Measurements from ENCODE around the gene SLC15A4. TPM values are rescaled to one million over a fixed set of nuclear protein-coding genes. Genes with fewer than 3 reads are reported as not detected.

SLC15A4 gene
- polyA plus RNA-seq, 3 donors: 5.4 to 46.6 (median 14.8) TPM

DNA sequence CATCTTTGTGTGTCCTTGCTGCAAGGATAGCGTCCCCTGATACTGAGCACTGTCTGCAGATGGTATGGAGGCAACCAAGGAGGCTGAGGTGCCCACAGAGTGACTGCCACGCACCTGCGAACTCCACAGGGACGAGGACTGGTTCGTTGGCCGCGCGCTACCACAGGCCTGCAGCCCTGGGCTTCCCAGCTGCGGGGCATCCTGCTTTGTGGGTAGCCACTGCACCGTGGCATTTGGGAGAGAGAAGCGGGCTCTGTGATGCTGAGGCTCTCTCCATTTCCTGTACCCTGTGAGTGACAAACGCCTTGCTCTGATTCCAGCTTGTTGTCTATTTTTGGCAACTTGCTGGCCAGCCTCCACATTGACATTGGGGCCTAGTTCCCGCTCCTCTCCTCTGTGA is 76.3 kb downstream of the SLC15A4 start:
- Histone ChIP-seq H3K79me2 (ENCODE audit: insufficient read depth, low read length) (no peaks in the 10 kb centered on the region), H3K9me3 (replicated peaks in 1 of 2; ENCODE audit: control insufficient read depth in 1 of 2, insufficient read depth in 1 of 2, low read length in 2 of 2) (no peaks in the 10 kb centered on the region), H3K9ac (ENCODE audit: insufficient read depth, low read length, poor library complexity, severe bottlenecking) (no peak overlapping the region), H4K20me1 (ENCODE audit: insufficient read depth, low read length) (no peaks in the 10 kb centered on the region), H3K27me3 (ENCODE audit: control insufficient read depth in 2 of 2, insufficient read depth in 2 of 2, low read length in 2 of 2) (no peaks in the 10 kb centered on the region), H3K4me1 (ENCODE audit: control insufficient read depth in 1 of 2, insufficient read depth in 2 of 2, low read length in 2 of 2) (no peaks in the 10 kb centered on the region), H3K4me2 (replicated peaks; ENCODE audit: extremely low read depth, low read length, poor library complexity, severe bottlenecking) (no peak overlapping the region), H3K36me3 (replicated peaks in 1 of 2; ENCODE audit: control insufficient read depth in 1 of 2, insufficient read depth in 2 of 2, low read length in 2 of 2) (no peaks in the 10 kb centered on the region), H2AFZ (ENCODE audit: insufficient read depth, low read depth, low read length, poor library complexity, severe bottlenecking) (no peak overlapping the region), H3K4me3 (replicated peaks in 1 of 3; ENCODE audit: low read depth in 2 of 3, low read length in 3 of 3) (no peak overlapping the region), H3K27ac (ENCODE audit: low read depth in 1 of 2, low read length in 2 of 2) (no peak overlapping the region)
- intact Hi-C loops (cut with micrococcal nuclease): no loop called here
- DNase-seq: no peak
- Mint-ChIP-seq H3K4me1 (no peaks in the 10 kb centered on the region), H3K9me3 (peaks cover 0 to 2% (median 0%) of the 10 kb centered on the region in 7 donors), H3K4me3 (no peak overlapping the region), H3K36me3 (no peaks in the 10 kb centered on the region), H3K27ac (peak overlapping the region in 1 of 7 donors; percentile 29), H3K27me3 (ENCODE audit: low read depth in 3 of 3) (peaks cover 2 to 21% (median 19%) of the 10 kb centered on the region in 3 donors)
- 58% methylated on average over 12 of the region's 13 CpGs for WGBS (ENCODE audit: insufficient coverage)
- TF ChIP-seq, protein P1, sequence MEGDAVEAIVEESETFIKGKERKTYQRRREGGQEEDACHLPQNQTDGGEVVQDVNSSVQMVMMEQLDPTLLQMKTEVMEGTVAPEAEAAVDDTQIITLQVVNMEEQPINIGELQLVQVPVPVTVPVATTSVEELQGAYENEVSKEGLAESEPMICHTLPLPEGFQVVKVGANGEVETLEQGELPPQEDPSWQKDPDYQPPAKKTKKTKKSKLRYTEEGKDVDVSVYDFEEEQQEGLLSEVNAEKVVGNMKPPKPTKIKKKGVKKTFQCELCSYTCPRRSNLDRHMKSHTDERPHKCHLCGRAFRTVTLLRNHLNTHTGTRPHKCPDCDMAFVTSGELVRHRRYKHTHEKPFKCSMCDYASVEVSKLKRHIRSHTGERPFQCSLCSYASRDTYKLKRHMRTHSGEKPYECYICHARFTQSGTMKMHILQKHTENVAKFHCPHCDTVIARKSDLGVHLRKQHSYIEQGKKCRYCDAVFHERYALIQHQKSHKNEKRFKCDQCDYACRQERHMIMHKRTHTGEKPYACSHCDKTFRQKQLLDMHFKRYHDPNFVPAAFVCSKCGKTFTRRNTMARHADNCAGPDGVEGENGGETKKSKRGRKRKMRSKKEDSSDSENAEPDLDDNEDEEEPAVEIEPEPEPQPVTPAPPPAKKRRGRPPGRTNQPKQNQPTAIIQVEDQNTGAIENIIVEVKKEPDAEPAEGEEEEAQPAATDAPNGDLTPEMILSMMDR (IDR thresholded peaks at IDR 0.05): no peak

DNA sequence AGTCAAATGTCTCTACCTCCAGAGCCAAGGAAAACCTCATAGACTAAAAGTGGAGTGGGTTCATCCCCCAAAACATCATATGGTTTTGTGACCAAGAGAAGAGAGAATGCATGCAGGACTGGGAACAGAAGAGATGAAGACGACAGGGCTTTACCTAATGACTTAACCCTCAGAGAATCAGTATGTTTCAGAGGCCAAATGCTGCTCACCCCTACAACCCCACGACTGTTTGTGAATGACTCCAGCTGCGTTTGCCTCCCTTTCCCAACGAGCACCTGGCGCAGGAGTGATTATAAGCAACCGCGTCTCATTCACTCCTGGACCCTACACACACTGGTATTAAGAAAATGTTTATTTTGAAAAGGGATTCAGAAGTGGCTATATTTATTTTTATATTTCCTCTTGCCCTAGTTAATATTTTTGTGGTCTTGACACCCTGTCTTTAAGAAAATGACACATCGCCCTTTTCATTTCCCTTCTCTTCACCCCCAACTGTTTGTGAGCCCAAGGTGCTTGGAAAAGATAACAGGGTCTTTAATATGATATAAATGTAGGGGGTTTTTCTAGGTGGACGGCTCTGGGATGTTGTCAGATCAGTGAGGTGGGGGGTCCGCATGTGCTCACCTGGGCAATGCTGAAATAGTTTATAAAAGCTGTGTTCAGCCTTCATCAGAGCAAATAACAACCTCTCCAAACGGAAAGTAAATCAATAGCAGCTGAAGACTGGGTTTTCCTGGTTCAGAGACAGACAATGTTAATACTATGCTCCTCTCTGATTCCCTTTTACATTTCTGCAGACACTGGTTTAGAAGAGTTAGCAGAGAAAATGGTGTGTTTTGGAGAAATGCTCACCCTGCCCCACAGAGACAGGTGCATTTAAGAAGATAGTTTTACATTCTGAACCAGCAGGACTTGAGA is 77.7 kb downstream of the SLC15A4 start:
- no CpG with 5 or more reads among the region's 11 CpGs for WGBS (ENCODE audit: insufficient coverage)

More for the DNA sequence above, 77.7 kb downstream of the SLC15A4 start:
- H3K4me1 Mint-ChIP-seq: no peaks in the 10 kb centered on the region
- Histone ChIP-seq H3K4me1 (ENCODE audit: control insufficient read depth in 1 of 2, insufficient read depth in 2 of 2, low read length in 2 of 2) (no peaks in the 10 kb centered on the region), H3K4me3 (replicated peaks in 1 of 3; ENCODE audit: low read depth in 2 of 3, low read length in 3 of 3) (no peak overlapping the region), H3K9me3 (replicated peaks in 1 of 2; ENCODE audit: control insufficient read depth in 1 of 2, insufficient read depth in 1 of 2, low read length in 2 of 2) (no peaks in the 10 kb centered on the region), H3K27ac (ENCODE audit: low read depth in 1 of 2, low read length in 2 of 2) (no peak overlapping the region), H2AFZ (ENCODE audit: insufficient read depth, low read depth, low read length, poor library complexity, severe bottlenecking) (no peak overlapping the region), H3K79me2 (ENCODE audit: insufficient read depth, low read length) (no peaks in the 10 kb centered on the region), H3K9ac (ENCODE audit: insufficient read depth, low read length, poor library complexity, severe bottlenecking) (no peak overlapping the region), H3K36me3 (replicated peaks in 1 of 2; ENCODE audit: control insufficient read depth in 1 of 2, insufficient read depth in 2 of 2, low read length in 2 of 2) (no peaks in the 10 kb centered on the region), H3K4me2 (replicated peaks; ENCODE audit: extremely low read depth, low read length, poor library complexity, severe bottlenecking) (no peak overlapping the region), H3K27me3 (ENCODE audit: control insufficient read depth in 2 of 2, insufficient read depth in 2 of 2, low read length in 2 of 2) (no peaks in the 10 kb centered on the region), H4K20me1 (ENCODE audit: insufficient read depth, low read length) (no peaks in the 10 kb centered on the region)
- no peaks in the 10 kb centered on the region for H3K36me3 Mint-ChIP-seq
- intact Hi-C loops (cut with micrococcal nuclease): no loop called here
- peaks cover 4 to 21% (median 16%) of the 10 kb centered on the region in 3 donors for H3K27me3 Mint-ChIP-seq (ENCODE audit: low read depth in 3 of 3)
- TF ChIP-seq, protein P1 (IDR thresholded peaks at IDR 0.05): no peak
- no peak overlapping the region for H3K4me3 Mint-ChIP-seq
- no peak for DNase-seq
- H3K9me3 Mint-ChIP-seq: peaks cover 0 to 2% (median 0%) of the 10 kb centered on the region in 7 donors
- H3K27ac Mint-ChIP-seq: no peak overlapping the region

Data from CD14-positive monocyte (primary cell).